ENCODE measurements around the gene GMEB2. TPM values are rescaled to one million over a fixed set of nuclear protein-coding genes. Genes with fewer than 3 reads are reported as not detected.

The GMEB2 gene
- total RNA-seq, 6 experiments from 2014 or later: 3.2 to 7.0 (median 5.1) TPM

- TF ChIP-seq POLR2A (IDR thresholded peaks at IDR 0.05) (no peak), CTCF (IDR thresholded peaks at IDR 0.05) (no peak)
- Histone ChIP-seq H3K4me1 (peaks cover 0 to 16% (median 7%) of the 10 kb centered on the region in 4 donors), H3K4me3 (no peak overlapping the region), H3K36me3 (no peaks in the 10 kb centered on the region), H3K27ac (no peak overlapping the region), H3K27me3 (no peaks in the 10 kb centered on the region), H3K9me3 (no peaks in the 10 kb centered on the region)
- ATAC-seq: no peak
- no peak for DNase-seq
- intact Hi-C loops (cut with DNase I): loop anchor here in 1 of 2 donors (10.0 kb wide), 1 partner anchor 436 kb away; the partner anchor contains the start of gene SAMD10
- WGBS (ENCODE audit: insufficient coverage, low coverage, low lambda C conversion rate, missing lambda C conversion rate): 70% methylated on average over 5 of the region's 12 CpGs
Measured at GRCh38 chr20:63539092-63539430, 87.8 kb downstream of the GMEB2 start.

GRCh38 chr20:63538204-63539091 is 88.5 kb downstream of the GMEB2 start:
- TF ChIP-seq CTCF (IDR thresholded peaks at IDR 0.05) (peak in 2 of 4 donors; percentile 14 to 22), POLR2A (IDR thresholded peaks at IDR 0.05) (no peak)
- no peaks in the 10 kb centered on the region for H3K27me3 ChIP-seq
- peak overlapping the region; percentile 32 to 46 (median 33) for H3K4me3 ChIP-seq
- H3K36me3 ChIP-seq: no peaks in the 10 kb centered on the region
- ATAC-seq (peak; percentile 6 to 34 (median 20)), DNase-seq (no peak)
- peaks cover 0 to 16% (median 7%) of the 10 kb centered on the region in 4 donors for H3K4me1 ChIP-seq
- intact Hi-C loops (cut with DNase I): loop anchor here in 1 of 2 donors (10.0 kb wide), 1 partner anchor 436 kb away; the partner anchor contains the start of gene SAMD10
- WGBS (ENCODE audit: insufficient coverage, low coverage, low lambda C conversion rate, missing lambda C conversion rate): 41% methylated on average over 6 of the region's 27 CpGs
- no peaks in the 10 kb centered on the region for H3K9me3 ChIP-seq
- peak overlapping the region in 2 of 3 donors; percentile 72 to 75 for H3K27ac ChIP-seq

Other genes starting within 250 kb of the GMEB2 start
- gene KCNQ2, start 154.4 kb downstream of the GMEB2 start, total RNA-seq: not detected
- gene EEF1A2, start 128.0 kb downstream of the GMEB2 start, total RNA-seq: 100 to 1,000 TPM in 2 of 6 experiments, 1 to 10 TPM in 1, under 1 TPM in 3; 0.22 to 153 (median 1.0) TPM
- gene PPDPF, start 106.3 kb downstream of the GMEB2 start, total RNA-seq: 10 to 100 TPM; 50.2 to 99.4 (median 76.7) TPM
- gene PTK6, start 89.7 kb downstream of the GMEB2 start, total RNA-seq: 10 to 100 TPM in 1 of 6 experiments, 1 to 10 TPM in 3, under 1 TPM in 2; 0.78 to 11.0 (median 3.6) TPM
- not detected for gene SRMS, start 79.4 kb downstream of the GMEB2 start, total RNA-seq
- gene FNDC11, start 72.9 kb downstream of the GMEB2 start, total RNA-seq: not detected
- gene HELZ2, start 52.9 kb downstream of the GMEB2 start, total RNA-seq: 10 to 100 TPM; 14.8 to 30.3 (median 24.1) TPM
- 1 to 10 TPM in 1 of 6 experiments, under 1 TPM in 5; 0.43 to 1.6 (median 0.77) TPM for gene STMN3, start 26.3 kb upstream of the GMEB2 start, total RNA-seq
- gene RTEL1, start 31.2 kb upstream of the GMEB2 start, total RNA-seq: 10 to 100 TPM in 5 of 6 experiments, 1 to 10 TPM in 1; 9.6 to 16.3 (median 12.4) TPM
- gene TNFRSF6B, start 69.6 kb upstream of the GMEB2 start, total RNA-seq: 1 to 10 TPM in 1 of 6 experiments, under 1 TPM in 2, not detected in 3; 0.56 to 1.0 (median 0.62) TPM
- 10 to 100 TPM; 16.0 to 22.2 (median 20.2) TPM for gene ARFRP1, start 80.9 kb upstream of the GMEB2 start, total RNA-seq
- gene ZGPAT, start 80.9 kb upstream of the GMEB2 start, total RNA-seq: 10 to 100 TPM; 18.7 to 68.9 (median 31.9) TPM
- 100 to 1,000 TPM in 2 of 6 experiments, 10 to 100 TPM in 4; 37.0 to 118 (median 65.5) TPM for gene LIME1, start 109.6 kb upstream of the GMEB2 start, total RNA-seq
- gene SLC2A4RG, start 112.7 kb upstream of the GMEB2 start, total RNA-seq: 100 to 1,000 TPM in 2 of 6 experiments, 10 to 100 TPM in 4; 36.0 to 180 (median 73.8) TPM
- gene ZBTB46, start 204.2 kb upstream of the GMEB2 start, total RNA-seq: 1 to 10 TPM; 1.2 to 4.2 (median 2.4) TPM
- not detected for gene ABHD16B, start 234.4 kb upstream of the GMEB2 start, total RNA-seq
- gene TPD52L2, start 238.2 kb upstream of the GMEB2 start, total RNA-seq: 10 to 100 TPM; 20.1 to 46.8 (median 30.5) TPM

Data from right lobe of liver (tissue), 6 donors.